ENCODE measurements around the gene AP1B1. TPM values are rescaled to one million over a fixed set of nuclear protein-coding genes. Genes with fewer than 3 reads are reported as not detected.

AP1B1 gene
- total and polyA plus RNA-seq, 2 of the 8 experiments (the other 6 are each of a cell fraction or from before 2014, with no cell fraction given): 64.2 to 86.8 TPM

DNA sequence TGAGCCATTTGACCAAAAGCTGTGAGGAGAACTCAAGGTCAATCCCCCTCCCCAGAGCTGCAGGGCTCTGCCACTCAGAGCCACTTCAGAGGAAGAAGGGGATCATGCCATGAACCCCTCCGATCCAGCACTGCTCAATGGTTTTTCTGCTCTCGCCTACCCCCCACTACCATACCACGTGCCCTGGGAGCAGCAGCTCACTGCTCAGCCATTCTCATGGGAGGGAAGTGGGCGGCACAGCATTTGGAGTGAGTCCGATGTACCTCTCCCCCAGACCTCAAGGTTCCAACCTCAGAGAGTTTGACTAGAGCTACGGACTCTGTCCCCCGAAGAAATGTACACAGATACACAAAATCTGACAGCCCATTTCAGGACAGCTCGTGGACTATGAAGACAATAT is 34.5 kb downstream of the AP1B1 start:
- FAIRE-seq (no peak), DNase-seq (ENCODE audit: low read depth in 1 of 2, low spot score in 2 of 2) (no peak)
- no peak overlapping the region for H2BK5ac ChIP-seq (ENCODE audit: low read depth, low read length)
- H2BK15ac ChIP-seq (ENCODE audit: low read length): no peak overlapping the region
- no peak overlapping the region for H2BK120ac ChIP-seq (replicated peaks; ENCODE audit: low read depth, low read length)
- no peaks in the 10 kb centered on the region for H3K27me3 ChIP-seq (replicated peaks in 1 of 4; ENCODE audit: control insufficient read depth in 3 of 4, extremely low read depth in 1 of 4, insufficient read depth in 3 of 4, low read length in 3 of 4)
- no peak overlapping the region for H4K5ac ChIP-seq (ENCODE audit: insufficient read length, low read depth, low read length)
- H3K18ac ChIP-seq (ENCODE audit: extremely low read depth, low read length): no peak overlapping the region
- no peak overlapping the region for H2AFZ ChIP-seq (ENCODE audit: low read length)
- POLR2A ChIA-PET (ENCODE audit: partially characterized antibody): interaction anchor here (0.6 to 0.9 kb wide), 2 partner anchors 12 to 200 kb away, joined by 3 read pairs; partner anchors contain the start of gene THOC5
- peaks cover 27 to 46% (median 36%) of the 10 kb centered on the region in 4 experiments for H3K36me3 ChIP-seq (ENCODE audit: control insufficient read depth in 2 of 4, insufficient read depth in 4 of 4, low read length in 3 of 4)
- H3K9ac ChIP-seq (replicated peaks in 1 of 4; ENCODE audit: extremely low read depth in 1 of 4, low read depth in 3 of 4, low read length in 3 of 4): no peak overlapping the region
- no peak overlapping the region for H2AK5ac ChIP-seq (ENCODE audit: low read depth, low read length)
- no peak overlapping the region for H3K27ac ChIP-seq (ENCODE audit: low read depth, low read length)
- no peaks in the 10 kb centered on the region for H3K9me3 ChIP-seq (ENCODE audit: insufficient read depth in 2 of 2, low read depth in 1 of 2, low read length in 1 of 2)
- H3K14ac ChIP-seq (ENCODE audit: insufficient read length): no peak overlapping the region
- no peak overlapping the region for H3K4ac ChIP-seq (replicated peaks; ENCODE audit: insufficient read length, low read depth, low read length)
- H3K4me2 ChIP-seq (ENCODE audit: insufficient read depth in 1 of 2, low read depth in 2 of 2, low read length in 2 of 2): no peak overlapping the region
- H4K91ac ChIP-seq (replicated peaks; ENCODE audit: insufficient read length, low read length): no peak overlapping the region
- no peaks in the 10 kb centered on the region for H3K4me1 ChIP-seq (replicated peaks in 1 of 4; ENCODE audit: control insufficient read depth in 3 of 4, insufficient read depth in 4 of 4, low read length in 3 of 4)
- no peak overlapping the region for H3K23ac ChIP-seq (ENCODE audit: insufficient read length)
- CTCF ChIA-PET (ENCODE audit: partially characterized antibody): interaction anchor here (0.7 to 2.5 kb wide), 5 partner anchors 10 to 40 kb away, joined by 3 to 9 read pairs (median 4); no protein-coding TSS in a partner anchor
- H3K23me2 ChIP-seq (ENCODE audit: low read depth, low read length): no peaks in the 10 kb centered on the region
- H3K79me2 ChIP-seq (ENCODE audit: control insufficient read depth in 1 of 2, insufficient read depth in 2 of 2, low read length in 2 of 2): no peaks in the 10 kb centered on the region
- no peak overlapping the region for H2BK20ac ChIP-seq (ENCODE audit: low read length)
- no peak overlapping the region for H3K56ac ChIP-seq (replicated peaks; ENCODE audit: insufficient read length, low read depth, low read length)
- no peak overlapping the region for H4K8ac ChIP-seq (ENCODE audit: extremely low read depth, insufficient read depth, low read length)
- WGBS, 2 experiments (ENCODE audit: extremely low coverage in 1 of 2, insufficient coverage in 1 of 2, insufficient read length in 1 of 2, insufficient replicate concordance in 2 of 2, low coverage in 1 of 2, low lambda C conversion rate in 2 of 2, missing lambda C conversion rate in 1 of 2): 90% methylated on average over 8 of the region's 8 CpGs; no CpG with 5 or more reads in 1 of the 2 experiments
- no peak overlapping the region for H3K4me3 ChIP-seq (ENCODE audit: extremely low read depth in 1 of 4, insufficient read depth in 2 of 4, low read depth in 3 of 4, low read length in 4 of 4)
- H4K20me1 ChIP-seq (replicated peaks in 1 of 2; ENCODE audit: control insufficient read depth in 1 of 2, insufficient read depth in 2 of 2, low read length in 2 of 2): peaks cover 3 to 8% of the 10 kb centered on the region in 2 experiments
- no peak overlapping the region for H2BK12ac ChIP-seq (ENCODE audit: low read depth, low read length)
- no peaks in the 10 kb centered on the region; the same call in 1 of the 2 replicates for H3K79me1 ChIP-seq (ENCODE audit: low read depth, low read length)
- no peak for TF ChIP-seq PHF8 (conservative IDR thresholded peaks at IDR 0.05; ENCODE audit: low read depth, low read length)
- TF ChIP-seq POU5F1 (IDR thresholded peaks at IDR 0.05; ENCODE audit: low read depth, low read length): no peak
- TF ChIP-seq EGR1 (IDR thresholded peaks at IDR 0.05; ENCODE audit: borderline replicate concordance, low read depth, low read length): no peak
- TF ChIP-seq GABPA (IDR thresholded peaks at IDR 0.05; ENCODE audit: borderline replicate concordance, insufficient read depth, low read length): no peak
- no peak for TF ChIP-seq HDAC2 (IDR thresholded peaks at IDR 0.05; ENCODE audit: borderline replicate concordance in 1 of 2, low read depth in 2 of 2, low read length in 2 of 2)
- no peak for TF ChIP-seq TAF7 (optimal IDR thresholded peaks at IDR 0.05; ENCODE audit: borderline replicate concordance, low read depth, low read length)
- TF ChIP-seq SP2 (IDR thresholded peaks at IDR 0.05; ENCODE audit: low read length): no peak
- no peak for TF ChIP-seq POLR2A (IDR thresholded peaks at IDR 0.05; ENCODE audit: control extremely low read depth in 1 of 2, low read depth in 2 of 2, low read length in 2 of 2)
- no peak for TF ChIP-seq SIRT6 (IDR thresholded peaks at IDR 0.05; ENCODE audit: low read length)
- no peak for TF ChIP-seq YY1 (IDR thresholded peaks at IDR 0.05; ENCODE audit: low read depth, low read length)
- TF ChIP-seq SIN3A (conservative IDR thresholded peaks at IDR 0.05 in 1 of 2, IDR thresholded peaks at IDR 0.05 in 1 of 2; ENCODE audit: low read depth in 1 of 2, low read length in 2 of 2): no peak
- no peak for TF ChIP-seq NRF1 (IDR thresholded peaks at IDR 0.05; ENCODE audit: low read depth, low read length)
- no peak for TF ChIP-seq KDM5A (IDR thresholded peaks at IDR 0.05; ENCODE audit: low read length)
- TF ChIP-seq E2F6 (IDR thresholded peaks at IDR 0.05): no peak

Data from H1 (cell line).